ENCODE measurements around the gene MACROD2. TPM values are rescaled to one million over a fixed set of nuclear protein-coding genes. Genes with fewer than 3 reads are reported as not detected.

Gene MACROD2
- total RNA-seq, 1 experiment from 2014 or later = 1.6 TPM

GRCh38 chr20:15185322-15185721 is 1190.0 kb downstream of the MACROD2 start:
- H2AK5ac ChIP-seq (ENCODE audit: insufficient read length, low read length) = no peak overlapping the region
- H3K23ac ChIP-seq (ENCODE audit: insufficient read length, low read depth, low read length) = no peak overlapping the region
- H3K9me3 ChIP-seq (ENCODE audit: control insufficient read depth, low read depth, low read length) = no peaks in the 10 kb centered on the region
- no peak overlapping the region for H3K14ac ChIP-seq (ENCODE audit: insufficient read depth, low read length)
- H3K4ac ChIP-seq (ENCODE audit: low read depth, low read length) = no peak overlapping the region
- Mint-ChIP-seq H3K9me3 (no peaks in the 10 kb centered on the region), H3K36me3 (ENCODE audit: insufficient read depth in 1 of 3, low read depth in 3 of 3) (no peaks in the 10 kb centered on the region), H3K27me3 (ENCODE audit: low read depth) (no peaks in the 10 kb centered on the region; the same call in 1 of the 2 replicates), H3K27ac (no peak overlapping the region), H3K4me3 (no peak overlapping the region), H3K4me1 (0 out of 4 replicates have a peak, but pooled peaks cover 0 to under 1% of the 10 kb centered on the region in 2 experiments)
- no CpG with 5 or more reads among the region's 3 CpGs for WGBS (ENCODE audit: extremely low coverage, insufficient read length, low lambda C conversion rate)
- no peaks in the 10 kb centered on the region for H3K4me1 ChIP-seq (ENCODE audit: insufficient read depth, low read length)
- no peak overlapping the region for H3T11ph ChIP-seq (ENCODE audit: low read length)
- H3K23me2 ChIP-seq (ENCODE audit: insufficient read length, low read depth, low read length, poor library complexity, severe bottlenecking) = no peaks in the 10 kb centered on the region
- H3K27me3 ChIP-seq (ENCODE audit: insufficient read depth, low read length) = no peaks in the 10 kb centered on the region; the same call in 1 of the 2 replicates
- H3K79me2 ChIP-seq (ENCODE audit: insufficient read depth, low read length) = no peaks in the 10 kb centered on the region
- no peak overlapping the region for H4K5ac ChIP-seq (ENCODE audit: insufficient read length, low read depth, low read length)
- H4K20me1 ChIP-seq (ENCODE audit: control insufficient read depth, insufficient read depth, insufficient read length) = no peaks in the 10 kb centered on the region
- no peak overlapping the region for H3K18ac ChIP-seq (ENCODE audit: insufficient read length, low read depth, low read length)
- no peak overlapping the region for H4K8ac ChIP-seq (replicated peaks; ENCODE audit: insufficient read length, low read depth, low read length)
- no peak overlapping the region for H2BK15ac ChIP-seq (ENCODE audit: low read depth, low read length)
- no peak for DNase-seq
- no peak for TF ChIP-seq CTCF (conservative IDR thresholded peaks at IDR 0.05)
- no peak overlapping the region for H2BK5ac ChIP-seq (ENCODE audit: insufficient read length, low read length)
- H2BK12ac ChIP-seq (ENCODE audit: insufficient read length, low read depth, low read length) = no peak overlapping the region
- H3K27ac ChIP-seq (ENCODE audit: insufficient read length, low read depth, low read length) = no peak overlapping the region
- H3K79me1 ChIP-seq (ENCODE audit: insufficient read depth, low read depth, low read length, poor library complexity, severe bottlenecking) = no peaks in the 10 kb centered on the region
- H4K91ac ChIP-seq (ENCODE audit: insufficient read length, low read depth, low read length) = no peak overlapping the region
- H2BK20ac ChIP-seq (ENCODE audit: low read depth, low read length, poor library complexity, severe bottlenecking) = no peak overlapping the region
- H2BK120ac ChIP-seq (ENCODE audit: low read depth, low read length, poor library complexity, severe bottlenecking) = no peak overlapping the region
- H2AFZ ChIP-seq (ENCODE audit: low read length) = no peak overlapping the region
- H3K4me2 ChIP-seq (ENCODE audit: insufficient read depth, insufficient read length, low read length) = no peak overlapping the region
- H3K56ac ChIP-seq (ENCODE audit: insufficient read length, low read depth, low read length) = no peak overlapping the region
- no peak overlapping the region for H3K9ac ChIP-seq (ENCODE audit: extremely low read depth, insufficient read length, low read length)

Measured in H9 (cell line).